OCI-LY3 (cell line): ENCODE data around the gene ANKRD65.

Experiments
- EZH2phosphoT487 ChIP-seq: fragments of 200-600 bp; shearing (Covaris generic); IDR thresholded peaks from 2 replicates; pipeline ENCODE4 v1.6.1; 2018; ENCODE audit warnings: antibody characterized with exemption, mixed run types, low read depth
- TF ChIP-seq, protein P1 (sequence below): fragments of 200-600, 300-600 bp; sonication (generic); IDR thresholded peaks from 2 replicates; pipeline ENCODE4 v1.5.1; 2014; ENCODE audit warnings: antibody characterized with exemption, low read length, low read depth

DNA sequence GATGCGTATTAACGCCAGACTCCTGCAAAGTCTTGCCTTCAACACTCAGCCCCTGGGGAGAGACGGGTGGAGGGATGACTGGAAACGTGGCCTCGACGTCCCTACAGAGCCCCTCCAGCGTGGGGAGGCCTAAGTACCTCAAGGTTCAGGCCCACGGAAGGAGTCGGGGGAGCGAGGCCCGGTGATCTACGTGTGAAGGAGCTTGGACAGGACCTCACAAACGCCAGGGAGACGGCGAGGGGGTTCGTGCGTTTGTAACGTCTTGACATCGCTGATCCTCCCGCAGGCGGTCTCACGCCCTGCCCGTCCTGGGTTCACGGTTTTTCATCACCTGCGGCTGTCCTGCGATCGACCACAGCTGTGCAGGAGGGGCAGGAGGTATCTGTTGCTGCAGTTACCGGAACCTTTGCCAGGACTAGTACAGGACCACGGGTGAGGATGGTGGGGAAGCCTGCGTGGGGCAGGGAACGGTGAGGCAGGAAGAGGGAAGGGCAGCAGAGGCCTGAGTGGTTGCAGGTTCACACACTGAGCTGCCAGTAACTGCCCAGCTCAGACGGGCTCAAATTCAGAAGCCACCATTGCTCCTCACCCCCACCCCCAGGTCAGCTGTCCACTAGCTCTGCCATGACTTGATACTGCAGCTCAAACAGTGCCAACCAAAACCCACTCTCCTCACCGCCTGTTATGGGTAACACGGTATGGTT is 21.1 kb downstream of the ANKRD65 start:
- TF ChIP-seq, protein P1, sequence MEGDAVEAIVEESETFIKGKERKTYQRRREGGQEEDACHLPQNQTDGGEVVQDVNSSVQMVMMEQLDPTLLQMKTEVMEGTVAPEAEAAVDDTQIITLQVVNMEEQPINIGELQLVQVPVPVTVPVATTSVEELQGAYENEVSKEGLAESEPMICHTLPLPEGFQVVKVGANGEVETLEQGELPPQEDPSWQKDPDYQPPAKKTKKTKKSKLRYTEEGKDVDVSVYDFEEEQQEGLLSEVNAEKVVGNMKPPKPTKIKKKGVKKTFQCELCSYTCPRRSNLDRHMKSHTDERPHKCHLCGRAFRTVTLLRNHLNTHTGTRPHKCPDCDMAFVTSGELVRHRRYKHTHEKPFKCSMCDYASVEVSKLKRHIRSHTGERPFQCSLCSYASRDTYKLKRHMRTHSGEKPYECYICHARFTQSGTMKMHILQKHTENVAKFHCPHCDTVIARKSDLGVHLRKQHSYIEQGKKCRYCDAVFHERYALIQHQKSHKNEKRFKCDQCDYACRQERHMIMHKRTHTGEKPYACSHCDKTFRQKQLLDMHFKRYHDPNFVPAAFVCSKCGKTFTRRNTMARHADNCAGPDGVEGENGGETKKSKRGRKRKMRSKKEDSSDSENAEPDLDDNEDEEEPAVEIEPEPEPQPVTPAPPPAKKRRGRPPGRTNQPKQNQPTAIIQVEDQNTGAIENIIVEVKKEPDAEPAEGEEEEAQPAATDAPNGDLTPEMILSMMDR: no peak
- TF ChIP-seq EZH2phosphoT487: no peak
